GM12875 (cell line): ENCODE results near the gene OTOS.

Experiments used
- H3K4me3 ChIP-seq: one replicate; pipeline ENCODE4 v1.5.1; 2011; ENCODE audit warnings: low read depth, low read length, control low read depth
- TF ChIP-seq, protein P1 (sequence below): IDR thresholded peaks from 2 replicates; pipeline ENCODE4 v1.5.1; 2011; ENCODE audit warnings: low read depth, mild to moderate bottlenecking, control low read depth, inconsistent platforms, low read length, moderate library complexity, borderline replicate concordance; ENCODE audit not compliant: insufficient read depth

OTOS gene

GRCh38 chr2:240145461-240145860, 5.0 kb upstream of the OTOS start:
- TF ChIP-seq, protein P1, sequence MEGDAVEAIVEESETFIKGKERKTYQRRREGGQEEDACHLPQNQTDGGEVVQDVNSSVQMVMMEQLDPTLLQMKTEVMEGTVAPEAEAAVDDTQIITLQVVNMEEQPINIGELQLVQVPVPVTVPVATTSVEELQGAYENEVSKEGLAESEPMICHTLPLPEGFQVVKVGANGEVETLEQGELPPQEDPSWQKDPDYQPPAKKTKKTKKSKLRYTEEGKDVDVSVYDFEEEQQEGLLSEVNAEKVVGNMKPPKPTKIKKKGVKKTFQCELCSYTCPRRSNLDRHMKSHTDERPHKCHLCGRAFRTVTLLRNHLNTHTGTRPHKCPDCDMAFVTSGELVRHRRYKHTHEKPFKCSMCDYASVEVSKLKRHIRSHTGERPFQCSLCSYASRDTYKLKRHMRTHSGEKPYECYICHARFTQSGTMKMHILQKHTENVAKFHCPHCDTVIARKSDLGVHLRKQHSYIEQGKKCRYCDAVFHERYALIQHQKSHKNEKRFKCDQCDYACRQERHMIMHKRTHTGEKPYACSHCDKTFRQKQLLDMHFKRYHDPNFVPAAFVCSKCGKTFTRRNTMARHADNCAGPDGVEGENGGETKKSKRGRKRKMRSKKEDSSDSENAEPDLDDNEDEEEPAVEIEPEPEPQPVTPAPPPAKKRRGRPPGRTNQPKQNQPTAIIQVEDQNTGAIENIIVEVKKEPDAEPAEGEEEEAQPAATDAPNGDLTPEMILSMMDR: no peak
- H3K4me3 ChIP-seq: no peak overlapping the region

GRCh38 chr2:240144649-240145261, 4.3 kb upstream of the OTOS start:
- H3K4me3 ChIP-seq: no peak overlapping the region
- TF ChIP-seq, protein P1: no peak

- H3K4me3 ChIP-seq: no peak overlapping the region
- TF ChIP-seq, protein P1: peak; percentile 98
These were observed 3.6 kb upstream of the OTOS start for GRCh38 chr2:240143801-240144648.

GRCh38 chr2:240143276-240143675, 2.8 kb upstream of the OTOS start:
- TF ChIP-seq, protein P1: no peak
- H3K4me3 ChIP-seq: no peak overlapping the region

GRCh38 chr2:240142859-240143258, 2.4 kb upstream of the OTOS start:
- H3K4me3 ChIP-seq: no peak overlapping the region
- TF ChIP-seq, protein P1: no peak

DNA sequence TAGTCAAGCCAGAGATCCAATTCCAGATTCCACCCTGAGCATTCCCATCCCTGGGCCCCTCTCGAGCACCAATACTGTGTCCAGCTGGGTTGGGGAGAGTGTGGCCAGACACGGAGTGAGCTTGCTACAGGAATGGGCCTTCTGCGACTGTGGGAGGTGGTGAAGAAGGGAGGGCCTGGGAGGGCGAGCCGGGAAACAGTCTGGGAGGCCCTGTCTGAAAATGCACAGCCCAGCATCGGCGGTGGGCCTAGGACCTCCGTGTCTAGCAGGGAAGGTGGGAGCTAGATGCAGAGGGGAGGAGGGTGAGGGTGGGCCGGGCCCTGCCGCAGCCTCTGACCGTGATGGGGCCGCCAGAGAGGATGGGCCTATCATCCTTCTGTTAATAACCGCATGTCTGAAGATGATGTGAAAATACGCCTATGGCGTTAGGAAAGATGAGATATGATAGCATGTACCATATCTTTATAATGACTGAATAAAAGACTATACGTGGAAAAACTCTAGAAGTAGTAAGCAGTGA, 1.9 kb upstream of the OTOS start:
- TF ChIP-seq, protein P1: no peak
- no peak overlapping the region for H3K4me3 ChIP-seq
